BLaER1 treated with 17β-estradiol and CSF1 and Interleukin-3, amounts not matched to agents 10 nM and 100 nM (cell line): ENCODE measurements around the gene RGS6.

Experiments
- H3K27ac ChIP-seq, 11 experiments: shearing (Covaris generic); formaldehyde crosslinking; 2 replicates each; pipeline ENCODE4 v1.8.1; 2022
- H3K27me3 ChIP-seq, 11 experiments: shearing (Covaris generic); formaldehyde crosslinking; 2 replicates each; pipeline ENCODE4 v1.8.1; 2022
- H3K36me3 ChIP-seq, 11 experiments: shearing (Covaris generic); formaldehyde crosslinking; 2 replicates each; pipeline ENCODE4 v1.8.1; 2022
- H3K4me1 ChIP-seq, 10 experiments: shearing (Covaris generic); formaldehyde crosslinking; 2 replicates each; pipeline ENCODE4 v1.8.1; 2022
- H3K4me2 ChIP-seq, 11 experiments: shearing (Covaris generic); formaldehyde crosslinking; 2 replicates each; pipeline ENCODE4 v1.8.1; 2022
- H3K4me3 ChIP-seq, 10 experiments: shearing (Covaris generic); formaldehyde crosslinking; 2 replicates each; pipeline ENCODE4 v1.8.1; 2022
- H3K9ac ChIP-seq, 11 experiments: shearing (Covaris generic); formaldehyde crosslinking; 2 replicates each; pipeline ENCODE4 v1.8.1; 2022
- H3K9me3 ChIP-seq, 11 experiments: shearing (Covaris generic); formaldehyde crosslinking; replicated peaks in 1 of 11; 2 replicates each; pipeline ENCODE4 v1.8.1; 2022
- H4K20me1 ChIP-seq, 11 experiments: shearing (Covaris generic); formaldehyde crosslinking; 2 replicates each; pipeline ENCODE4 v1.8.1; 2022
- Cebpa-rat ChIP-seq, 11 experiments: shearing (Covaris generic); IDR thresholded peaks; 2 replicates each; pipeline ENCODE4 v1.8.1; 2022

Gene RGS6

GRCh38 chr14:72275242-72275641, 343.0 kb downstream of the RGS6 start:
- Histone ChIP-seq H4K20me1 (no peaks in the 10 kb centered on the region), H3K4me2 (peak overlapping the region in 6 of 11 experiments; percentile 12 to 39 (median 24); a peak in 8 of 22 replicates), H3K9me3 (peaks cover 22 to 30% (median 25%) of the 10 kb centered on the region in 11 experiments), H3K36me3 (no peaks in the 10 kb centered on the region), H3K9ac (no peak overlapping the region), H3K4me3 (no peak overlapping the region), H3K27ac (no peak overlapping the region), H3K27me3 (no peaks in the 10 kb centered on the region), H3K4me1 (peaks cover 0 to 23% (median 7%) of the 10 kb centered on the region in 10 experiments; a peak in 11 of 20 replicates)
- no peak for TF ChIP-seq Cebpa-rat (IDR thresholded peaks at IDR 0.05)

- peaks cover 13 to 25% (median 14%) of the 10 kb centered on the region in 11 experiments for H3K9me3 ChIP-seq
- H3K9ac ChIP-seq: no peak overlapping the region
- no peaks in the 10 kb centered on the region for H4K20me1 ChIP-seq
- peaks cover 0 to 23% (median 7%) of the 10 kb centered on the region in 10 experiments; a peak in 11 of 20 replicates for H3K4me1 ChIP-seq
- H3K27me3 ChIP-seq: no peaks in the 10 kb centered on the region
- H3K27ac ChIP-seq: no peak overlapping the region
- H3K4me2 ChIP-seq: no peak overlapping the region
- no peak for TF ChIP-seq Cebpa-rat (IDR thresholded peaks at IDR 0.05)
- H3K4me3 ChIP-seq: no peak overlapping the region
- H3K36me3 ChIP-seq: no peaks in the 10 kb centered on the region
Observed at GRCh38 chr14:72278316-72278715, 346.1 kb downstream of the RGS6 start.

- Histone ChIP-seq H3K9ac (no peak overlapping the region), H3K9me3 (peaks cover 47 to 58% (median 53%) of the 10 kb centered on the region in 11 experiments), H3K4me1 (no peaks in the 10 kb centered on the region), H3K27me3 (no peaks in the 10 kb centered on the region), H3K27ac (no peak overlapping the region), H4K20me1 (no peaks in the 10 kb centered on the region), H3K4me3 (no peak overlapping the region; a peak in 1 of 20 replicates), H3K4me2 (no peak overlapping the region), H3K36me3 (peaks cover 0 to 7% (median 0%) of the 10 kb centered on the region in 11 experiments; a peak in 1 of 22 replicates)
- TF ChIP-seq Cebpa-rat (IDR thresholded peaks at IDR 0.05): no peak
Observed at GRCh38 chr14:72284176-72284575, 351.9 kb downstream of the RGS6 start.

GRCh38 chr14:72290241-72290640, 358.0 kb downstream of the RGS6 start:
- H3K9me3 ChIP-seq: peaks cover 13 to 24% (median 20%) of the 10 kb centered on the region in 11 experiments
- no peak overlapping the region for H3K4me3 ChIP-seq
- peak overlapping the region in 8 of 11 experiments; percentile 3 to 46 (median 33); a peak in 11 of 22 replicates for H3K4me2 ChIP-seq
- TF ChIP-seq Cebpa-rat (IDR thresholded peaks at IDR 0.05): no peak
- H3K27ac ChIP-seq: no peak overlapping the region
- no peaks in the 10 kb centered on the region for H4K20me1 ChIP-seq
- H3K9ac ChIP-seq: no peak overlapping the region
- peaks cover 0 to 10% (median 0%) of the 10 kb centered on the region in 11 experiments; a peak in 4 of 22 replicates for H3K27me3 ChIP-seq
- H3K36me3 ChIP-seq: no peaks in the 10 kb centered on the region
- H3K4me1 ChIP-seq: peaks cover 0 to 8% (median 4%) of the 10 kb centered on the region in 10 experiments; a peak in 10 of 20 replicates

- H3K4me3 ChIP-seq: no peak overlapping the region
- H3K27me3 ChIP-seq: peaks cover 0 to 10% (median 0%) of the 10 kb centered on the region in 11 experiments; a peak in 4 of 22 replicates
- no peaks in the 10 kb centered on the region for H3K36me3 ChIP-seq
- H3K27ac ChIP-seq: no peak overlapping the region
- H3K9ac ChIP-seq: no peak overlapping the region
- no peak for TF ChIP-seq Cebpa-rat (IDR thresholded peaks at IDR 0.05)
- no peaks in the 10 kb centered on the region for H4K20me1 ChIP-seq
- peaks cover 0 to 12% (median 7%) of the 10 kb centered on the region in 11 experiments; a peak in 11 of 22 replicates for H3K9me3 ChIP-seq
- peaks cover 0 to 8% (median 4%) of the 10 kb centered on the region in 10 experiments; a peak in 10 of 20 replicates for H3K4me1 ChIP-seq
- no peak overlapping the region for H3K4me2 ChIP-seq
Observed at GRCh38 chr14:72291908-72292688, 359.9 kb downstream of the RGS6 start.

GRCh38 chr14:72292689-72293024, 360.4 kb downstream of the RGS6 start:
- no peak overlapping the region for H3K9ac ChIP-seq
- TF ChIP-seq Cebpa-rat (IDR thresholded peaks at IDR 0.05): no peak
- H3K4me3 ChIP-seq: no peak overlapping the region
- no peaks in the 10 kb centered on the region for H3K36me3 ChIP-seq
- no peaks in the 10 kb centered on the region for H4K20me1 ChIP-seq
- no peak overlapping the region for H3K27ac ChIP-seq
- no peak overlapping the region for H3K4me2 ChIP-seq
- peaks cover 0 to 8% (median 4%) of the 10 kb centered on the region in 10 experiments; a peak in 10 of 20 replicates for H3K4me1 ChIP-seq
- peaks cover 0 to 10% (median 0%) of the 10 kb centered on the region in 11 experiments; a peak in 4 of 22 replicates for H3K27me3 ChIP-seq
- peaks cover 0 to 11% (median 6%) of the 10 kb centered on the region in 11 experiments; a peak in 8 of 22 replicates for H3K9me3 ChIP-seq

GRCh38 chr14:72301352-72301751, 369.1 kb downstream of the RGS6 start:
- Histone ChIP-seq H3K4me1 (no peaks in the 10 kb centered on the region), H4K20me1 (no peaks in the 10 kb centered on the region), H3K4me2 (no peak overlapping the region), H3K27me3 (no peaks in the 10 kb centered on the region), H3K9ac (no peak overlapping the region), H3K9me3 (peaks cover 39 to 46% (median 42%) of the 10 kb centered on the region in 11 experiments), H3K27ac (no peak overlapping the region), H3K4me3 (no peak overlapping the region), H3K36me3 (no peaks in the 10 kb centered on the region)
- TF ChIP-seq Cebpa-rat (IDR thresholded peaks at IDR 0.05): no peak

- Histone ChIP-seq H3K4me2 (no peak overlapping the region), H3K9ac (no peak overlapping the region), H4K20me1 (no peaks in the 10 kb centered on the region), H3K9me3 (peaks cover 44 to 52% (median 49%) of the 10 kb centered on the region in 11 experiments), H3K36me3 (no peaks in the 10 kb centered on the region), H3K4me1 (no peaks in the 10 kb centered on the region), H3K27ac (no peak overlapping the region), H3K4me3 (no peak overlapping the region), H3K27me3 (peaks cover 0 to 13% (median 11%) of the 10 kb centered on the region in 11 experiments; a peak in 14 of 22 replicates)
- TF ChIP-seq Cebpa-rat (IDR thresholded peaks at IDR 0.05): no peak
Observed at GRCh38 chr14:72303930-72304329, 371.7 kb downstream of the RGS6 start.

- TF ChIP-seq Cebpa-rat (IDR thresholded peaks at IDR 0.05): no peak
- Histone ChIP-seq H3K4me3 (no peak overlapping the region), H3K4me2 (no peak overlapping the region), H3K9ac (no peak overlapping the region), H3K36me3 (no peaks in the 10 kb centered on the region), H4K20me1 (no peaks in the 10 kb centered on the region; a peak in 3 of 22 replicates), H3K4me1 (no peaks in the 10 kb centered on the region), H3K27ac (no peak overlapping the region), H3K27me3 (peaks cover 9 to 29% (median 27%) of the 10 kb centered on the region in 11 experiments; a peak in 21 of 22 replicates), H3K9me3 (peaks cover 44 to 52% (median 49%) of the 10 kb centered on the region in 11 experiments)
Observed at GRCh38 chr14:72305561-72305960, 373.3 kb downstream of the RGS6 start.
